ENCODE data around the gene PPP2R3B.

PPP2R3B gene

DNA sequence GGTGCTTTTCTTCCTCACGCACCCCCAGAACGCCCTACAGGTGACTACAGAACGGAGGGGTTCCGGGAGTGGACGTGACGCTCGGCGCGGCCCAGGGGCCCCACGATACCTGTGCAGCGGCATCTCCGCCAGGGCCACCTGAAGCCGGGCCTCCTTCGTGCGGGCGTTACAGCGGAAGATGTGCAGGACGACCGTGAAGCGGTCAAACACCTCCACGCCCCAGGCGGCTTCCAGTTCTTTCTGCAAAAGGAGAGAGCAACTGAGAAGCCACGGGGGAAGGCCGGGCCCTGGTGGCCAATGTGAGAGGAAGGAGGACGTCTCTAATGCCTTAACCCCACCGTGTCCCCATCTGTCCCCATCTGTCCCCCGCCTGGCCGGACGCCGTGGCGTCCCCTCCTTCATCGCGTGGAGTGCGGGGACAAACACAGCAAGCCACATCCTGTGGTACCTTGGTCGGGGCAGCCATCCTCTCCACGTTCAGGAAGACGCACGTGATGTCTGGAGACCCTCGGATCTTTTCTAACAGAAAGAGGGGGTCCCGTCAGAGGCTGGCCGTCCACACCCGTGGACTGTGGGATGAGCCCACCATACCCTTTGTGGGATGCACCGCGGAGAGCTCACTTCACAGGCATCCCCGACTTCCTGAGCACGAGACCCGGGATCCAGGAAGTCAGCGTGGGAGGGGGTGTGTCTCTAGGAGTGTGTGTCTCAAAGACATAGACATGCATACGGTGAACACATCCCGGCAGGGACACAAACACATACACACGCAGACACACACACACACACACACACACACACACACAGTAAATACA is 71.7 kb downstream of the PPP2R3B start:
- CTCF ChIA-PET, result no interaction called here
- Histone ChIP-seq H3K27ac (ENCODE audit: extremely low read depth, low read depth, low read length) (no peak overlapping the region), H3K4me1 (ENCODE audit: control insufficient read depth, insufficient read depth, low read length) (peaks cover 6% of the 10 kb centered on the region), H3K4me3 (ENCODE audit: low read depth, low read length) (no peak overlapping the region), H3K36me3 (ENCODE audit: control insufficient read depth in 2 of 2, insufficient read depth in 1 of 2, low read length in 2 of 2) (peaks cover 7 to 57% of the 10 kb centered on the region in 2 experiments; a peak in 2 of 3 replicates), H3K9me3 (ENCODE audit: control insufficient read depth, insufficient read depth, low read depth, low read length) (no peaks in the 10 kb centered on the region)
- POLR2A ChIA-PET, result no interaction called here
- TF ChIP-seq, protein P1, sequence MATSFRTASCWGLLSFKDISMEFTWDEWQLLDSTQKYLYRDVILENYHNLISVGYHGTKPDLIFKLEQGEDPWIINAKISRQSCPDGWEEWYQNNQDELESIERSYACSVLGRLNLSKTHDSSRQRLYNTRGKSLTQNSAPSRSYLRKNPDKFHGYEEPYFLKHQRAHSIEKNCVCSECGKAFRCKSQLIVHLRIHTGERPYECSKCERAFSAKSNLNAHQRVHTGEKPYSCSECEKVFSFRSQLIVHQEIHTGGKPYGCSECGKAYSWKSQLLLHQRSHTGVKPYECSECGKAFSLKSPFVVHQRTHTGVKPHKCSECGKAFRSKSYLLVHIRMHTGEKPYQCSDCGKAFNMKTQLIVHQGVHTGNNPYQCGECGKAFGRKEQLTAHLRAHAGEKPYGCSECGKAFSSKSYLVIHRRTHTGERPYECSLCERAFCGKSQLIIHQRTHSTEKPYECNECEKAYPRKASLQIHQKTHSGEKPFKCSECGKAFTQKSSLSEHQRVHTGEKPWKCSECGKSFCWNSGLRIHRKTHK (tag by site-specific recombination; IDR thresholded peaks at IDR 0.05), result no peak
- TF ChIP-seq ZNF354C (tag by site-specific recombination; IDR thresholded peaks at IDR 0.05; ENCODE audit: borderline replicate concordance, low read depth) (no peak), ZNF560 (tag by site-specific recombination; IDR thresholded peaks at IDR 0.05; ENCODE audit: borderline replicate concordance) (no peak), ZNF174 (tag by site-specific recombination; IDR thresholded peaks at IDR 0.05) (no peak), YY1 (tag by site-specific recombination; IDR thresholded peaks at IDR 0.05) (no peak), ZNF701 (tag by site-specific recombination; IDR thresholded peaks at IDR 0.05) (no peak), ZNF670 (tag by site-specific recombination; IDR thresholded peaks at IDR 0.05; ENCODE audit: low read depth) (no peak), ZNF76 (tag by site-specific recombination; IDR thresholded peaks at IDR 0.05; ENCODE audit: borderline replicate concordance, low read depth) (no peak), ZNF221 (tag by site-specific recombination; IDR thresholded peaks at IDR 0.05; ENCODE audit: borderline replicate concordance) (no peak), ZNF202 (tag by site-specific recombination; IDR thresholded peaks at IDR 0.05; ENCODE audit: borderline replicate concordance) (no peak), ZNF626 (tag by site-specific recombination; IDR thresholded peaks at IDR 0.05) (no peak), ZNF610 (tag by site-specific recombination; IDR thresholded peaks at IDR 0.05; ENCODE audit: borderline replicate concordance) (no peak), BCL11A (tag by site-specific recombination; IDR thresholded peaks at IDR 0.05; ENCODE audit: low read depth) (no peak)
- TF ChIP-seq, protein P2, sequence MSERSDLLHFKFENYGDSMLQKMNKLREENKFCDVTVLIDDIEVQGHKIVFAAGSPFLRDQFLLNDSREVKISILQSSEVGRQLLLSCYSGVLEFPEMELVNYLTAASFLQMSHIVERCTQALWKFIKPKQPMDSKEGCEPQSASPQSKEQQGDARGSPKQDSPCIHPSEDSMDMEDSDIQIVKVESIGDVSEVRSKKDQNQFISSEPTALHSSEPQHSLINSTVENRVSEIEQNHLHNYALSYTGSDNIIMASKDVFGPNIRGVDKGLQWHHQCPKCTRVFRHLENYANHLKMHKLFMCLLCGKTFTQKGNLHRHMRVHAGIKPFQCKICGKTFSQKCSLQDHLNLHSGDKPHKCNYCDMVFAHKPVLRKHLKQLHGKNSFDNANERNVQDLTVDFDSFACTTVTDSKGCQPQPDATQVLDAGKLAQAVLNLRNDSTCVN (tag by site-specific recombination; optimal IDR thresholded peaks at IDR 0.05), result no peak
- TF ChIP-seq, protein P3, sequence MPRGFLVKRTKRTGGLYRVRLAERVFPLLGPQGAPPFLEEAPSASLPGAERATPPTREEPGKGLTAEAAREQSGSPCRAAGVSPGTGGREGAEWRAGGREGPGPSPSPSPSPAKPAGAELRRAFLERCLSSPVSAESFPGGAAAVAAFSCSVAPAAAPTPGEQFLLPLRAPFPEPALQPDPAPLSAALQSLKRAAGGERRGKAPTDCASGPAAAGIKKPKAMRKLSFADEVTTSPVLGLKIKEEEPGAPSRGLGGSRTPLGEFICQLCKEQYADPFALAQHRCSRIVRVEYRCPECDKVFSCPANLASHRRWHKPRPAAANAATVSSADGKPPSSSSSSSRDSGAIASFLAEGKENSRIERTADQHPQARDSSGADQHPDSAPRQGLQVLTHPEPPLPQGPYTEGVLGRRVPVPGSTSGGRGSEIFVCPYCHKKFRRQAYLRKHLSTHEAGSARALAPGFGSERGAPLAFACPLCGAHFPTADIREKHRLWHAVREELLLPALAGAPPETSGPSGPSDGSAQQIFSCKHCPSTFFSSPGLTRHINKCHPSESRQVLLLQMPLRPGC (tag by site-specific recombination; IDR thresholded peaks at IDR 0.05), result no peak
- TF ChIP-seq, protein P4, sequence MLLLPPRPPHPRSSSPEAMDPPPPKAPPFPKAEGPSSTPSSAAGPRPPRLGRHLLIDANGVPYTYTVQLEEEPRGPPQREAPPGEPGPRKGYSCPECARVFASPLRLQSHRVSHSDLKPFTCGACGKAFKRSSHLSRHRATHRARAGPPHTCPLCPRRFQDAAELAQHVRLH (tag by site-specific recombination; IDR thresholded peaks at IDR 0.05), result no peak

DNA sequence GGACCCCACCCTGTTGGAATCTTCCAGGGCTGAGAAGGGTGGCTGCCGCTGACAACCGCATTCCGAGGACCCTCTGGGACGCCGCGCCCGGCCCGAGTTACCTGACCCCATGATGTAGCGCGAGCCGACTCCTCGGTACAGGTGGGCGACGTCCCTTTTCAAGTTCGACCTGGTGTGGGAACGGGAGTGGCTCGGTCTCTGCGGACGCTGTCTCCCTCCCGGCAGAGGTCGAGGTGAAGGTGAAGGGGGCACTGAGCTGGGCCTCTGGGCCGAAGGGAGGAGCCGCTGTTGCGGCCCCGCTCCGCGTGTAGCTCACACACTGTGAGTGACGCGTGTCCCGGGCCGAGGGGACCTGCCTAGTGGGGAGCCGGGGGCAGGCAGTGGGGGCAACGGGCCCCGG is 72.7 kb downstream of the PPP2R3B start:
- POLR2A ChIA-PET, result no interaction called here
- Histone ChIP-seq H3K36me3 (ENCODE audit: control insufficient read depth in 2 of 2, insufficient read depth in 1 of 2, low read length in 2 of 2) (peaks cover 11 to 62% of the 10 kb centered on the region in 2 experiments; a peak in 2 of 3 replicates), H3K9me3 (ENCODE audit: control insufficient read depth, insufficient read depth, low read depth, low read length) (no peaks in the 10 kb centered on the region), H3K27ac (ENCODE audit: extremely low read depth, low read depth, low read length) (no peak overlapping the region), H3K4me3 (ENCODE audit: low read depth, low read length) (no peak overlapping the region), H3K4me1 (ENCODE audit: control insufficient read depth, insufficient read depth, low read length) (no peaks in the 10 kb centered on the region)
- CTCF ChIA-PET, result no interaction called here
- TF ChIP-seq ZNF19 (tag by site-specific recombination; IDR thresholded peaks at IDR 0.05; ENCODE audit: low read depth), result no peak
- TF ChIP-seq ZNF155 (tag by site-specific recombination; IDR thresholded peaks at IDR 0.05), result no peak
- TF ChIP-seq, protein P5, sequence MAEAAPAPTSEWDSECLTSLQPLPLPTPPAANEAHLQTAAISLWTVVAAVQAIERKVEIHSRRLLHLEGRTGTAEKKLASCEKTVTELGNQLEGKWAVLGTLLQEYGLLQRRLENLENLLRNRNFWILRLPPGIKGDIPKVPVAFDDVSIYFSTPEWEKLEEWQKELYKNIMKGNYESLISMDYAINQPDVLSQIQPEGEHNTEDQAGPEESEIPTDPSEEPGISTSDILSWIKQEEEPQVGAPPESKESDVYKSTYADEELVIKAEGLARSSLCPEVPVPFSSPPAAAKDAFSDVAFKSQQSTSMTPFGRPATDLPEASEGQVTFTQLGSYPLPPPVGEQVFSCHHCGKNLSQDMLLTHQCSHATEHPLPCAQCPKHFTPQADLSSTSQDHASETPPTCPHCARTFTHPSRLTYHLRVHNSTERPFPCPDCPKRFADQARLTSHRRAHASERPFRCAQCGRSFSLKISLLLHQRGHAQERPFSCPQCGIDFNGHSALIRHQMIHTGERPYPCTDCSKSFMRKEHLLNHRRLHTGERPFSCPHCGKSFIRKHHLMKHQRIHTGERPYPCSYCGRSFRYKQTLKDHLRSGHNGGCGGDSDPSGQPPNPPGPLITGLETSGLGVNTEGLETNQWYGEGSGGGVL (tag by site-specific recombination; IDR thresholded peaks at IDR 0.05), result no peak
- TF ChIP-seq HOXA7 (CRISPR knock-in tag; IDR thresholded peaks at IDR 0.05; ENCODE audit: borderline replicate concordance), result no peak
- TF ChIP-seq, protein P6, sequence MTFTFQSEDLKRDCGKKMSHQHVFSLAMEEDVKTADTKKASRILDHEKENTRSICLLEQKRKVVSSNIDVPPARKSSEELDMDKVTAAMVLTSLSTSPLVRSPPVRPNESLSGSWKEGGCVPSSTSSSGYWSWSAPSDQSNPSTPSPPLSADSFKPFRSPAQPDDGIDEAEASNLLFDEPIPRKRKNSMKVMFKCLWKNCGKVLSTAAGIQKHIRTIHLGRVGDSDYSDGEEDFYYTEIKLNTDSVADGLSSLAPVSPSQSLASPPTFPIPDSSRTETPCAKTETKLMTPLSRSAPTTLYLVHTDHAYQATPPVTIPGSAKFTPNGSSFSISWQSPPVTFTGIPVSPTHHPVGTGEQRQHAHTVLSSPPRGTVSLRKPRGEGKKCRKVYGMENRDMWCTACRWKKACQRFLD (tag by site-specific recombination; IDR thresholded peaks at IDR 0.05), result no peak
- no peak for TF ChIP-seq ZNF791 (tag by site-specific recombination; IDR thresholded peaks at IDR 0.05)
- TF ChIP-seq ZNF654 (tag by site-specific recombination; IDR thresholded peaks at IDR 0.05; ENCODE audit: low read depth), result no peak
- TF ChIP-seq, protein P7, sequence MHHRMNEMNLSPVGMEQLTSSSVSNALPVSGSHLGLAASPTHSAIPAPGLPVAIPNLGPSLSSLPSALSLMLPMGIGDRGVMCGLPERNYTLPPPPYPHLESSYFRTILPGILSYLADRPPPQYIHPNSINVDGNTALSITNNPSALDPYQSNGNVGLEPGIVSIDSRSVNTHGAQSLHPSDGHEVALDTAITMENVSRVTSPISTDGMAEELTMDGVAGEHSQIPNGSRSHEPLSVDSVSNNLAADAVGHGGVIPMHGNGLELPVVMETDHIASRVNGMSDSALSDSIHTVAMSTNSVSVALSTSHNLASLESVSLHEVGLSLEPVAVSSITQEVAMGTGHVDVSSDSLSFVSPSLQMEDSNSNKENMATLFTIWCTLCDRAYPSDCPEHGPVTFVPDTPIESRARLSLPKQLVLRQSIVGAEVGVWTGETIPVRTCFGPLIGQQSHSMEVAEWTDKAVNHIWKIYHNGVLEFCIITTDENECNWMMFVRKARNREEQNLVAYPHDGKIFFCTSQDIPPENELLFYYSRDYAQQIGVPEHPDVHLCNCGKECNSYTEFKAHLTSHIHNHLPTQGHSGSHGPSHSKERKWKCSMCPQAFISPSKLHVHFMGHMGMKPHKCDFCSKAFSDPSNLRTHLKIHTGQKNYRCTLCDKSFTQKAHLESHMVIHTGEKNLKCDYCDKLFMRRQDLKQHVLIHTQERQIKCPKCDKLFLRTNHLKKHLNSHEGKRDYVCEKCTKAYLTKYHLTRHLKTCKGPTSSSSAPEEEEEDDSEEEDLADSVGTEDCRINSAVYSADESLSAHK (tag by site-specific recombination; IDR thresholded peaks at IDR 0.05), result no peak
